Mesenchymal stem cell (in vitro differentiated cells and primary cell): ENCODE data around the gene DMAC2L.

Experiments used
- DNase-seq: peaks from one replicate; pipeline ENCODE4 v3.0.0-alpha.2; 2013
- H2AFZ ChIP-seq: one replicate; pipeline ENCODE4 v1.6.1; 2013; ENCODE audit warnings: low read depth, mild to moderate bottlenecking, control low read depth, inconsistent platforms, low read length, moderate library complexity
- H2AK5ac ChIP-seq: 2 replicates; pipeline ENCODE4 v1.6.1; 2013; ENCODE audit warnings: low read length, moderate library complexity, mild to moderate bottlenecking, inconsistent platforms; ENCODE audit not compliant: severe bottlenecking
- H2BK120ac ChIP-seq: one replicate; pipeline ENCODE4 v1.6.1; 2013; ENCODE audit warnings: low read depth, mild to moderate bottlenecking, inconsistent platforms, low read length, moderate library complexity
- H2BK12ac ChIP-seq, 2 experiments: one replicate each; pipeline ENCODE4 v1.6.1; 2013; ENCODE audit warnings: inconsistent platforms in 2 of 2, low read length in 2 of 2, mild to moderate bottlenecking in 2 of 2, moderate library complexity in 2 of 2, control low read depth in 1 of 2
- H2BK15ac ChIP-seq: one replicate; pipeline ENCODE4 v1.6.1; 2013; ENCODE audit warnings: mild to moderate bottlenecking, low read depth, inconsistent platforms; ENCODE audit not compliant: poor library complexity, severe bottlenecking
- H2BK5ac ChIP-seq: 2 replicates; pipeline ENCODE4 v1.6.1; 2013; ENCODE audit warnings: low read depth, mild to moderate bottlenecking, low read length, control low read depth, inconsistent platforms; ENCODE audit not compliant: poor library complexity, severe bottlenecking
- H3K14ac ChIP-seq, 2 experiments: one replicate each; pipeline ENCODE4 v1.6.1; 2013; ENCODE audit warnings: inconsistent platforms in 2 of 2, low read length in 2 of 2, control low read depth in 1 of 2, mild to moderate bottlenecking in 1 of 2, moderate library complexity in 1 of 2
- H3K18ac ChIP-seq, 2 experiments: one replicate each; pipeline ENCODE4 v1.6.1; 2013; ENCODE audit warnings: inconsistent platforms in 2 of 2, low read length in 2 of 2, control low read depth in 1 of 2, low read depth in 1 of 2, mild to moderate bottlenecking in 1 of 2
- H3K23ac ChIP-seq, 2 experiments: one replicate each; pipeline ENCODE4 v1.6.1; 2013; ENCODE audit warnings: inconsistent platforms in 2 of 2, low read length in 2 of 2, mild to moderate bottlenecking in 2 of 2, moderate library complexity in 2 of 2, control low read depth in 1 of 2
- H3K27ac ChIP-seq: 2 replicates; pipeline ENCODE4 v1.5.1; 2013; ENCODE audit warnings: mild to moderate bottlenecking, moderate library complexity, low read length, control low read depth, inconsistent platforms; ENCODE audit not compliant: poor library complexity, severe bottlenecking
- H3K27me3 ChIP-seq, 2 experiments: 2 replicates each; pipeline versions ENCODE4 v1.6.1 to v1.7.0; 2013; ENCODE audit warnings: low read length in 2 of 2, mild to moderate bottlenecking in 2 of 2, moderate library complexity in 2 of 2, control low read depth in 1 of 2, inconsistent platforms in 1 of 2; ENCODE audit not compliant: control insufficient read depth in 1 of 2, insufficient read depth in 1 of 2
- H3K36me3 ChIP-seq, 2 experiments: 2 replicates each; pipeline versions ENCODE4 v1.6.1 to v1.7.0; 2013; ENCODE audit warnings: low read length in 2 of 2, control low read depth in 1 of 2, inconsistent platforms in 1 of 2, low read depth in 1 of 2, mild to moderate bottlenecking in 1 of 2; ENCODE audit not compliant: insufficient read depth in 2 of 2, control insufficient read depth in 1 of 2
- H3K4ac ChIP-seq, 2 experiments: one replicate each; pipeline ENCODE4 v1.6.1; 2013; ENCODE audit warnings: inconsistent platforms in 2 of 2, low read length in 2 of 2, mild to moderate bottlenecking in 2 of 2, moderate library complexity in 2 of 2, control low read depth in 1 of 2, low read depth in 1 of 2
- H3K4me1 ChIP-seq: 2 replicates; pipeline ENCODE4 v1.6.1; 2013; ENCODE audit warnings: low read depth, low read length, control low read depth; ENCODE audit not compliant: control insufficient read depth, insufficient read depth
- H3K4me2 ChIP-seq: 2 replicates; pipeline ENCODE4 v1.6.1; 2013; ENCODE audit warnings: low read length, mild to moderate bottlenecking, inconsistent platforms; ENCODE audit not compliant: poor library complexity, severe bottlenecking
- H3K4me3 ChIP-seq, 2 experiments: 2 replicates each; pipeline versions ENCODE4 v1.5.1 to v1.7.0; 2013; ENCODE audit warnings: low read length in 2 of 2, mild to moderate bottlenecking in 2 of 2, control low read depth in 1 of 2, low read depth in 1 of 2; ENCODE audit not compliant: insufficient read depth in 1 of 2
- H3K79me1 ChIP-seq: replicated peaks from 2 replicates; pipeline ENCODE4 v1.6.1; 2013; ENCODE audit warnings: mild to moderate bottlenecking, control low read depth, low read length, inconsistent platforms; ENCODE audit not compliant: poor library complexity, severe bottlenecking
- H3K9ac ChIP-seq: 2 replicates; pipeline ENCODE4 v1.7.0; 2013; ENCODE audit warnings: mild to moderate bottlenecking, low read length, moderate library complexity
- H3K9me3 ChIP-seq: 2 replicates; pipeline ENCODE4 v1.7.0; 2013; ENCODE audit warnings: mild to moderate bottlenecking, low read length; ENCODE audit not compliant: control insufficient read depth
- H4K8ac ChIP-seq: one replicate; pipeline ENCODE4 v1.6.1; 2013; ENCODE audit warnings: inconsistent platforms, mild to moderate bottlenecking, low read length, moderate library complexity
- H4K91ac ChIP-seq: one replicate; pipeline ENCODE4 v1.6.1; 2013; ENCODE audit warnings: mild to moderate bottlenecking, low read length, inconsistent platforms
- WGBS: methylation state at CpG from one replicate; pipeline ENCODE4 v1.1.7; 2013; ENCODE audit warnings: mixed read lengths; 5-methylcytosine and 5-hydroxymethylcytosine counted together

Gene DMAC2L

GRCh38 chr14:50357124-50357523, 45.0 kb downstream of the DMAC2L start:
- Histone ChIP-seq H3K4ac (no peak overlapping the region), H3K4me1 (no peaks in the 10 kb centered on the region), H4K91ac (no peak overlapping the region), H3K9ac (no peak overlapping the region), H3K18ac (no peak overlapping the region), H3K36me3 (peaks cover 0 to 7% of the 10 kb centered on the region in 2 experiments), H2BK12ac (no peak overlapping the region), H3K79me1 (no peaks in the 10 kb centered on the region), H2BK120ac (no peak overlapping the region), H3K23ac (no peak overlapping the region), H3K4me3 (no peak overlapping the region), H4K8ac (no peak overlapping the region), H2BK5ac (no peak overlapping the region), H3K9me3 (no peaks in the 10 kb centered on the region), H3K27ac (no peak overlapping the region), H2BK15ac (no peak overlapping the region), H3K27me3 (no peaks in the 10 kb centered on the region), H2AFZ (no peak overlapping the region), H2AK5ac (no peak overlapping the region), H3K14ac (no peak overlapping the region), H3K4me2 (no peak overlapping the region)
- no peak for DNase-seq
- 96% methylated on average over 6 of the region's 6 CpGs for WGBS

- Histone ChIP-seq H4K91ac (no peak overlapping the region), H2BK15ac (no peak overlapping the region), H3K36me3 (peaks cover 2 to 7% of the 10 kb centered on the region in 2 experiments), H3K18ac (no peak overlapping the region), H2AFZ (no peak overlapping the region), H2BK12ac (no peak overlapping the region), H2AK5ac (no peak overlapping the region), H3K4me1 (no peaks in the 10 kb centered on the region), H3K79me1 (no peaks in the 10 kb centered on the region), H3K9ac (no peak overlapping the region), H3K23ac (no peak overlapping the region), H3K4me3 (no peak overlapping the region), H3K27me3 (no peaks in the 10 kb centered on the region), H4K8ac (no peak overlapping the region), H3K4me2 (no peak overlapping the region), H3K14ac (no peak overlapping the region), H3K4ac (no peak overlapping the region), H2BK120ac (no peak overlapping the region), H3K27ac (no peak overlapping the region), H3K9me3 (no peaks in the 10 kb centered on the region), H2BK5ac (no peak overlapping the region)
- WGBS, result 94% methylated on average over 4 of the region's 4 CpGs
- DNase-seq, result no peak
These were observed 45.8 kb downstream of the DMAC2L start for GRCh38 chr14:50357753-50358395.

- Histone ChIP-seq H3K18ac (no peak overlapping the region), H2AK5ac (no peak overlapping the region), H2BK15ac (no peak overlapping the region), H2BK120ac (no peak overlapping the region), H3K27ac (no peak overlapping the region), H3K4me2 (no peak overlapping the region), H3K23ac (no peak overlapping the region), H3K9me3 (no peaks in the 10 kb centered on the region), H2BK5ac (no peak overlapping the region), H3K4me1 (peaks cover 2% of the 10 kb centered on the region), H2BK12ac (no peak overlapping the region), H4K8ac (no peak overlapping the region), H3K4ac (no peak overlapping the region), H2AFZ (no peak overlapping the region), H3K36me3 (peaks cover 3 to 7% of the 10 kb centered on the region in 2 experiments), H3K27me3 (no peaks in the 10 kb centered on the region), H4K91ac (no peak overlapping the region), H3K79me1 (no peaks in the 10 kb centered on the region), H3K4me3 (no peak overlapping the region), H3K9ac (no peak overlapping the region), H3K14ac (no peak overlapping the region)
- no peak for DNase-seq
- WGBS, result no CpG with 5 or more reads among the region's 5 CpGs
These were observed 47.5 kb downstream of the DMAC2L start for GRCh38 chr14:50359631-50360030.

- Histone ChIP-seq H3K4me3 (no peak overlapping the region), H3K23ac (no peak overlapping the region)
- 100% methylated on average over 1 of the region's 3 CpGs for WGBS
These were observed 48.0 kb downstream of the DMAC2L start for GRCh38 chr14:50360093-50360492.

More at GRCh38 chr14:50360093-50360492, 48.0 kb downstream of the DMAC2L start:
- Histone ChIP-seq H3K79me1 (no peaks in the 10 kb centered on the region), H3K4ac (no peak overlapping the region), H2BK120ac (no peak overlapping the region), H3K27me3 (no peaks in the 10 kb centered on the region), H3K18ac (no peak overlapping the region), H2AFZ (no peak overlapping the region), H3K4me1 (peaks cover 2% of the 10 kb centered on the region), H2AK5ac (no peak overlapping the region), H2BK5ac (no peak overlapping the region), H3K4me2 (no peak overlapping the region), H3K9me3 (no peaks in the 10 kb centered on the region), H3K36me3 (peaks cover 3 to 7% of the 10 kb centered on the region in 2 experiments), H2BK15ac (no peak overlapping the region), H4K91ac (no peak overlapping the region), H3K14ac (no peak overlapping the region), H4K8ac (no peak overlapping the region), H2BK12ac (no peak overlapping the region), H3K9ac (no peak overlapping the region), H3K27ac (no peak overlapping the region)
- no peak for DNase-seq
